ENCODE data around the gene TCERG1L.

TCERG1L gene

DNA sequence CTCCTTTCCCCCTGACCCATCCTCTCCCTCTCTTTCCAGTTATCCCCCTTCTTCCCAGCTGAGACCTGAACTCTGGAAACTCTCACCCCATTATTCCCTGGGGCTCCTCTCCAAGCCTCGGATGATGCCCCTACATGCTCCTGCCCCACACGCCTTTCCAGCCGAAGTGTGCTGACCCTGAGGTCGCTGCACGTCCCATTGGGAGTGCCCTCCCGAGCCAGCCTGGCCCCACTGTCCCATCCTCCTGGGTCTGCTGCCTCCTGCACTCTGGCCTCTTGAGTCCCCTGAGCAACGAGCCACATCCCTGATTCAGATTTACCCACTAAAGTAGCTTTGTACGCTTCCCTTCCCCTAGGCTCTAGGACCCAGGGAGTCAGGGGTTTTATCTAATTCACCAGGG is 87.4 kb downstream of the TCERG1L start:
- TF ChIP-seq, protein P1, sequence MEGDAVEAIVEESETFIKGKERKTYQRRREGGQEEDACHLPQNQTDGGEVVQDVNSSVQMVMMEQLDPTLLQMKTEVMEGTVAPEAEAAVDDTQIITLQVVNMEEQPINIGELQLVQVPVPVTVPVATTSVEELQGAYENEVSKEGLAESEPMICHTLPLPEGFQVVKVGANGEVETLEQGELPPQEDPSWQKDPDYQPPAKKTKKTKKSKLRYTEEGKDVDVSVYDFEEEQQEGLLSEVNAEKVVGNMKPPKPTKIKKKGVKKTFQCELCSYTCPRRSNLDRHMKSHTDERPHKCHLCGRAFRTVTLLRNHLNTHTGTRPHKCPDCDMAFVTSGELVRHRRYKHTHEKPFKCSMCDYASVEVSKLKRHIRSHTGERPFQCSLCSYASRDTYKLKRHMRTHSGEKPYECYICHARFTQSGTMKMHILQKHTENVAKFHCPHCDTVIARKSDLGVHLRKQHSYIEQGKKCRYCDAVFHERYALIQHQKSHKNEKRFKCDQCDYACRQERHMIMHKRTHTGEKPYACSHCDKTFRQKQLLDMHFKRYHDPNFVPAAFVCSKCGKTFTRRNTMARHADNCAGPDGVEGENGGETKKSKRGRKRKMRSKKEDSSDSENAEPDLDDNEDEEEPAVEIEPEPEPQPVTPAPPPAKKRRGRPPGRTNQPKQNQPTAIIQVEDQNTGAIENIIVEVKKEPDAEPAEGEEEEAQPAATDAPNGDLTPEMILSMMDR (conservative IDR thresholded peaks at IDR 0.05; ENCODE audit: control insufficient read depth, insufficient read depth, low read depth, low read length): no peak
- no peak for DNase-seq (ENCODE audit: low read depth)
- H3K4me3 ChIP-seq (ENCODE audit: control insufficient read depth, low read depth, low read length): no peak overlapping the region

DNA sequence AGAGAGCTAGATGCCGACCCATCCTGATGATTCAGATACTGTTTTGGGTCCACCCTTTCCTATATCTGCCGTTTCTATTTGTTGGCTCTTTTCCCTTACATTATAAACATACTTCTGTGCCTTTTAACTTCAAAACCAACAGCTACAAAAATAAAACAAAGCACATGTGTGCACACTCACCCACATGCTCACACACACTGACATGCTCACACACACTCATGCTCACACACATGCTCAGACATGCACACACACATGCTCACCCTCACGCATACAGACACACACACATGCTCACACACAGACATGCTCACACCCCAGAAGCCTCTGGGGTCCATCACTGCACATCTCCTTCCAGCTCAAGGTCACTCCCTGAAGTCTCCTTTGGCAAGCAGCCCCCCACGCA is 88.1 kb downstream of the TCERG1L start:
- DNase-seq (ENCODE audit: low read depth): no peak
- no peak overlapping the region for H3K4me3 ChIP-seq (ENCODE audit: control insufficient read depth, low read depth, low read length)
- TF ChIP-seq, protein P1 (conservative IDR thresholded peaks at IDR 0.05; ENCODE audit: control insufficient read depth, insufficient read depth, low read depth, low read length): no peak

- no peak for DNase-seq (ENCODE audit: low read depth)
- no peak overlapping the region for H3K4me3 ChIP-seq (ENCODE audit: control insufficient read depth, low read depth, low read length)
- TF ChIP-seq, protein P1 (conservative IDR thresholded peaks at IDR 0.05; ENCODE audit: control insufficient read depth, insufficient read depth, low read depth, low read length): no peak
Observed at GRCh38 chr10:131222986-131223385, 88.5 kb downstream of the TCERG1L start.

DNA sequence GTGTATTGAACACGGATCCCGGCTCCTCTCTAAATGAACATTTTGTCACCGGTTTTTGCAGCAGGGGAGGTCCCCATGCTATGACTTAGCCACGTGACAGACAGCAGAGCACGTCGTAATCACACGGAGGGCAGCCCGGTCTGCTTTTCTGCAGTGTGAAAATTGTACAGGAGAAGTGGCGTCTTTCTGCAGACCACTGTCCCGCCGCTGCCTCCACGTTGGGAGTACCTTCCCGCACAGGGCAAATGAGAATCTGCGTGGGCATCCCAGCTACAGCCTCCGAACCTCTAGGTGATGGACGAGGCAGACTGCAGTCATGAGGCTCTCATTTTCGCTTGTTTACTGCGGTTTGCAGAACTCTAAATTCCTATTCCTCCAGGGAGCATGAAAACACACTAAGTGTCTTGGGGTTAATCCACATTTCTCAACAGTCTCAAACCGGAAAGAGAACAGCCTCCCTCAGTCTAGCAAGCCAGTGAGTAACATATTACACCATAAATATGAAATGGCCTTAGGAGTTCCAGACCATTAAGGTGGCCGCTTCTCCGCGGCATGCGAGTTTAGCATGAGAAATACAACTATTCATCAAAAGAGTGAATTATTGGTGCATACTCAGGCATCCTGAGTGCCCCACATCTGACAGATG is 89.8 kb downstream of the TCERG1L start:
- TF ChIP-seq, protein P1 (conservative IDR thresholded peaks at IDR 0.05; ENCODE audit: control insufficient read depth, insufficient read depth, low read depth, low read length): no peak
- no peak overlapping the region for H3K4me3 ChIP-seq (ENCODE audit: control insufficient read depth, low read depth, low read length)
- DNase-seq (ENCODE audit: low read depth): no peak

- TF ChIP-seq, protein P1 (conservative IDR thresholded peaks at IDR 0.05; ENCODE audit: control insufficient read depth, insufficient read depth, low read depth, low read length): no peak
- no peak for DNase-seq (ENCODE audit: low read depth)
- H3K4me3 ChIP-seq (ENCODE audit: control insufficient read depth, low read depth, low read length): no peak overlapping the region
Observed at GRCh38 chr10:131220601-131221171, 90.8 kb downstream of the TCERG1L start.

DNA sequence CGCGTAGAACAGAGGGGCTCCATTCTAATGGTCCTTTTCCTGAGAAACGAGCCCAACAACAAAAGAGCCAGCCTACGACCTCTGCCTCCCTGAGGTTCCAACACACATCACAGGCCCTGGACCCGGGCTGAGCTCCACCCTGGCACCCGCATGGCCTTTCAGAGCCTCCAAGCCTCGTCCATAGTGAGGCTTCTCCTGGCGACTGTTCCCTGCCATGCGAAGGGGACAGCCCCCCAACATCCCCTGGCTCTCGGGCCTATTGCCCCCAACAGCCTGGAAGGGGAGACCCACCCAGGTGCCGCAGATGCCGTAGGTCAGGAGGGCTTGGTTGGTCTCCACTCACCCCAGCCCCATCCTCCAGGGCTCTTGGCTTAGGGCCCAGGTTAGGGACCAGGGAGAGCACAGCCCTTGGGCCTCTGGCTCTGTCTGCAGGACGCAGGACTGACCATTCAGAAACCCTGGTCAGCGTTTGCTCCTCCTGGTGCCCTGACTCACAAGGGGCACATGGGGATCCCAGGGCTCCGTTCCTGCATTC is 91.5 kb downstream of the TCERG1L start:
- H3K4me3 ChIP-seq (ENCODE audit: control insufficient read depth, low read depth, low read length): no peak overlapping the region
- no peak for DNase-seq (ENCODE audit: low read depth)
- TF ChIP-seq, protein P1 (conservative IDR thresholded peaks at IDR 0.05; ENCODE audit: control insufficient read depth, insufficient read depth, low read depth, low read length): no peak

Data from fibroblast of mammary gland (primary cell).